ENCODE measurements around the gene HABP4.

HABP4 gene

DNA sequence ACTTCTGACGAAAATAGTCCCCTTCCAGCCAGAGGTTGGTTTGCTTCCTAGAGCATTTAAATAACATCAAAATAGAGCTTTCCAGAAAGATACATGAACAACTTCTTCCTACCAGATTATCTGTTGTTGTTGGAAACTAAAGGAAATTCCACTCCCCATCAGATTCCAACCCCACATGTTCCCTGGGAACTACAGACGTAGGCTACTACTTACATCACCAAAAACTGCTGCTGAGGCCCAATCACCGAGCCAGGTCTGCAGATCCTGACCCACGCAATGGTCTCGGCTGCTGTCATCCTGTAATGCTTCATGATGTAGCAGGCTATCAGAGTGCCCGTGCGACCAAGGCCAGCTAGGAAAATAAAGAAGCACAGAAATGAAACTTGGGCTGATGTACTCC, 73.4 kb downstream of the HABP4 start:
- no peak for DNase-seq (ENCODE audit: low read depth in 2 of 2)

DNA sequence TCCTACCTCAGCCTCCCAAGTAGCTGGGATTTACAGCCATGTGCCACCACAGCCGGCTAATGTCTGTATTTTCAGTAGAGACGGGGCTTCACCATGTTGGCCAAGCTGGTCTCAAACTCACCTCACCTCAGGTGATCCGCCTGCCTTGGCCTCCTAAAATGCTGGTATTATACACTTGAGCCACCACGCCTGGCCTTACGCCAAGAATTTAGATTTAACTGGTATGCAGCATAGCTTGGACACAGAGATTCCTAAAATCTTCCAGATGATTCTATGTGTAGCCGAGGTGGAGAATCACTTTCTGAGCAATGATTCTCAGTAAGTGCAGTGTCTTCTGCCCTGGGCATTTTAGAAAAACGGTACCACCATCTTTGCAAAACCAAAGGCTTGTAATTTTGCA, 74.1 kb downstream of the HABP4 start:
- no peak for DNase-seq (ENCODE audit: low read depth in 2 of 2)

DNA sequence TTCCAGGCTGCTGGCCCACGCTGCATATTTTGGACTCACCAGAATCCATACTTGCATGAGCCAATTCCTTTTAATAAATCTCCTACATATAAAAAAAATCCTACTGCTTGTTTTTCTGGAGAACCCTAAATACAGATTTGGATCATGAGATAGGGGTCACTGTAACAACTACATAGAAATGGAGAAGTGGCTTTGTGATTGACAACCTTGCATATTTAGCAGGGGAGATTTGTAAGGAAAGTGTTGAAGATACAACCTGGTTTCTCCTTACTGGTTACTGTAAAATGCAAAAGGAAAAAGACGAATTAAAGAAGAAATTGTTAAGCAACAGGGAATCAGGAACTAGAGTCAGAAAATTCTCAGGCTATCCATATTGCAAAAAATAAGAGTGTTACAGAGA, 74.8 kb downstream of the HABP4 start:
- DNase-seq (ENCODE audit: low read depth in 2 of 2) = no peak

DNA sequence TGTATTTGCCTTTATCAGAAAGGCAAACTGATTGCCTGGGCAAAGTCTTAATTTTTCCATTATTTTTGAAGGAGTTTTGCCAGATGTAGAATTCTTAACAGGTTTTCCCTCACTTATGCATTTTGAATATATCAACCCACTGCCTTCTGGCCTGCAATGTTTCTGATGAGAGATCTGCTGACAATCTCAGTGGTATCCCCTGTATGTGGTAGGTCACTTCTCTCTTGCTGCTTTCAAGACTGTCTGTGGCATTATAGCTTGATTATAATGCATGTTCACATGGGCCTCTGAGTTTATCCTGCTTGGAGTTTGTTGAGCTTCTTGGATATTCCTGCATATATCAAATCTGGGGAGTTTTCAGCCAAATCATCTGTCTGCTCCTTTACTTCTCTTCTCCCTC, 82.2 kb downstream of the HABP4 start:
- DNase-seq (ENCODE audit: low read depth in 2 of 2) = no peak

DNA sequence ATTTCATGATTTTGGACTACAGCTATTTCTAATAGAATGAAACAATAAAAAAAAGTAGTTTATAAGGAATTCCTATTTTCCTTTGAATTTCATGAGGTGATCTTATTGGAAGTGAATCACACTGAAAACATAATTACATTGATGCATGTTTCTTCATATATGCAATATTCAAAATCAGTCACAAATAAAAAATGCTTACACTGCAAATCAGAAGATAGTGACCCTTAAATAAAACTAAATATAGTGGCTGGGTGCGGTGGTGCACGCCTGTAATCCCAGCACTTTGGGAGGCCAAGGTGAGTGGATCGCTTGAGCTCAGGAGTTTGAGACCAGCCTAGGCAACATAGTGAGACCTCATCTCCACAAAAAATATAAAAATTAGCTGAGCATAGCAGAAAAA, 90.1 kb downstream of the HABP4 start:
- no peak for DNase-seq (ENCODE audit: low read depth in 2 of 2)
